ENCODE results near the gene DDO.

- TF ChIP-seq CTCF (IDR thresholded peaks at IDR 0.05) (no peak), POLR2A (IDR thresholded peaks at IDR 0.05) (no peak)
Measured at GRCh38 chr6:110359556-110359955, 55.8 kb downstream of the DDO start.

Measured in upper lobe of left lung (tissue), 4 donors.